Bronchial smooth muscle cell (primary cell): ENCODE data around the gene ATL1. TPM values are rescaled to one million over a fixed set of nuclear protein-coding genes. Genes with fewer than 3 reads are reported as not detected.

Experiments
- total RNA-seq: library from RNA; depleted of rRNA; stranded (reverse); fragments of >200 nt; gene quantifications from 2 replicates; pipeline ENCODE4 v1.2.1, GENCODE V29; 2014

The ATL1 gene
- total RNA-seq: 7.3 and 8.3 TPM in 2 replicates

GRCh38 chr14:50559990-50560930, at the start of gene ATL1:
TSS of gene ATL1 (plus strand) at chr14:50560145. CDS start at chr14:50560266, 121 bp downstream.

GRCh38 chr14:50532502-50533240, 27.3 kb upstream of the ATL1 start, which contains the start of gene MAP4K5:
TSS of gene MAP4K5 (minus strand) at chr14:50532569. CDS start at chr14:50532049, 520 bp downstream.

GRCh38 chr14:50667996-50668825, 108.3 kb downstream of the ATL1 start, which contains the start of gene SAV1:
TSS of gene SAV1 (minus strand) at chr14:50668306. CDS start at chr14:50667967, 339 bp downstream.

Other genes starting within 250 kb of the ATL1 start
- gene L2HGDH, start 247.9 kb upstream of the ATL1 start, total RNA-seq: 2.7 and 3.5 TPM in 2 replicates
- gene DMAC2L, start 247.8 kb upstream of the ATL1 start, total RNA-seq: 3.5 and 4.6 TPM in 2 replicates
- gene CDKL1, start 163.3 kb upstream of the ATL1 start, total RNA-seq: 6.6 and 13.9 TPM in 2 replicates
- gene MAP4K5, start 27.6 kb upstream of the ATL1 start, total RNA-seq: 19.7 and 31.8 TPM in 2 replicates
- 28.9 and 31.4 TPM in 2 replicates for gene SAV1, start 108.2 kb downstream of the ATL1 start, total RNA-seq